Measurements from ENCODE around the gene TACC2.
"Not testable (repeated sequence)": the region's sequence is repeated elsewhere in the genome, so short reads cannot be mapped to it uniquely, and the experiment has no call there.

TACC2 gene

GRCh38 chr10:122022276-122022675 lies 33.3 kb downstream of the TACC2 start:
- no peak overlapping the region for H3K27ac ChIP-seq (ENCODE audit: low read depth, low read length)
- no CpG with 5 or more reads among the region's 4 CpGs for WGBS (ENCODE audit: extremely low coverage, insufficient coverage, low lambda C conversion rate)
- H3K36me3 ChIP-seq (ENCODE audit: control insufficient read depth, insufficient read depth, low read length): no peaks in the 10 kb centered on the region
- no peak overlapping the region for H3K56ac ChIP-seq (ENCODE audit: low read length)
- no peak overlapping the region for H3K9ac ChIP-seq (ENCODE audit: low read length)
- H3K4me1 ChIP-seq (ENCODE audit: control insufficient read depth, low read depth, low read length): peaks cover 2% of the 10 kb centered on the region
- H4K8ac ChIP-seq (ENCODE audit: low read depth, low read length): no peak overlapping the region
- H2BK5ac ChIP-seq (ENCODE audit: low read length): no peak overlapping the region
- no peaks in the 10 kb centered on the region for H3K27me3 ChIP-seq (ENCODE audit: insufficient read depth, low read length, poor library complexity)
- H2BK120ac ChIP-seq (ENCODE audit: low read depth, low read length): no peak overlapping the region
- H3K23ac ChIP-seq (ENCODE audit: low read length): no peak overlapping the region
- H3K4me2 ChIP-seq (ENCODE audit: low read length): no peak overlapping the region
- H3K79me2 ChIP-seq (ENCODE audit: control insufficient read depth, insufficient read depth, low read length): no peaks in the 10 kb centered on the region
- H2BK15ac ChIP-seq (replicated peaks; ENCODE audit: low read depth): no peak overlapping the region
- H3K4ac ChIP-seq (ENCODE audit: low read depth, low read length): no peak overlapping the region
- no peaks in the 10 kb centered on the region for H3K79me1 ChIP-seq (ENCODE audit: low read length)
- no peak for DNase-seq
- H3K18ac ChIP-seq (ENCODE audit: low read length): no peak overlapping the region
- no peak overlapping the region for H2AK5ac ChIP-seq (ENCODE audit: low read length)
- no peak overlapping the region for H4K5ac ChIP-seq (ENCODE audit: low read length)
- H3K4me3 ChIP-seq (ENCODE audit: low read length): no peak overlapping the region

GRCh38 chr10:122023257-122023656 lies 34.3 kb downstream of the TACC2 start:
- H2BK120ac ChIP-seq (ENCODE audit: low read depth, low read length); H3K36me3 ChIP-seq (ENCODE audit: control insufficient read depth, insufficient read depth, low read length); H3K79me2 ChIP-seq (ENCODE audit: control insufficient read depth, insufficient read depth, low read length); H3K56ac ChIP-seq (ENCODE audit: low read length); H3K18ac ChIP-seq (ENCODE audit: low read length); H4K5ac ChIP-seq (ENCODE audit: low read length); H2BK5ac ChIP-seq (ENCODE audit: low read length); DNase-seq; H3K27ac ChIP-seq (ENCODE audit: low read depth, low read length); H2AK5ac ChIP-seq (ENCODE audit: low read length); H4K8ac ChIP-seq (ENCODE audit: low read depth, low read length); H3K79me1 ChIP-seq (ENCODE audit: low read length); H3K27me3 ChIP-seq (ENCODE audit: insufficient read depth, low read length, poor library complexity); H3K4me3 ChIP-seq (ENCODE audit: low read length); H3K23ac ChIP-seq (ENCODE audit: low read length); H2BK15ac ChIP-seq (replicated peaks; ENCODE audit: low read depth); H3K9ac ChIP-seq (ENCODE audit: low read length); H3K4me1 ChIP-seq (ENCODE audit: control insufficient read depth, low read depth, low read length); H3K4ac ChIP-seq (ENCODE audit: low read depth, low read length); H3K4me2 ChIP-seq (ENCODE audit: low read length): not testable (repeated sequence)
- no CpG with 5 or more reads among the region's 7 CpGs for WGBS (ENCODE audit: extremely low coverage, insufficient coverage, low lambda C conversion rate)

GRCh38 chr10:122029499-122030199 lies 40.7 kb downstream of the TACC2 start:
- Histone ChIP-seq H4K5ac (ENCODE audit: low read length) (no peak overlapping the region), H3K23ac (ENCODE audit: low read length) (no peak overlapping the region), H3K4me2 (ENCODE audit: low read length) (no peak overlapping the region), H3K4me1 (ENCODE audit: control insufficient read depth, low read depth, low read length) (no peaks in the 10 kb centered on the region), H3K27ac (ENCODE audit: low read depth, low read length) (no peak overlapping the region), H2BK15ac (replicated peaks; ENCODE audit: low read depth) (no peak overlapping the region), H3K79me2 (ENCODE audit: control insufficient read depth, insufficient read depth, low read length) (no peaks in the 10 kb centered on the region), H2AK5ac (ENCODE audit: low read length) (no peak overlapping the region), H4K8ac (ENCODE audit: low read depth, low read length) (no peak overlapping the region), H3K4me3 (ENCODE audit: low read length) (no peak overlapping the region), H2BK120ac (ENCODE audit: low read depth, low read length) (no peak overlapping the region), H3K18ac (ENCODE audit: low read length) (no peak overlapping the region), H3K9ac (ENCODE audit: low read length) (no peak overlapping the region), H3K79me1 (ENCODE audit: low read length) (no peaks in the 10 kb centered on the region), H3K4ac (ENCODE audit: low read depth, low read length) (no peak overlapping the region), H3K36me3 (ENCODE audit: control insufficient read depth, insufficient read depth, low read length) (no peaks in the 10 kb centered on the region), H3K27me3 (ENCODE audit: insufficient read depth, low read length, poor library complexity) (no peaks in the 10 kb centered on the region), H2BK5ac (ENCODE audit: low read length) (no peak overlapping the region), H3K56ac (ENCODE audit: low read length) (no peak overlapping the region)
- no CpG with 5 or more reads among the region's 8 CpGs for WGBS (ENCODE audit: extremely low coverage, insufficient coverage, low lambda C conversion rate)
- no peak for DNase-seq

DNA sequence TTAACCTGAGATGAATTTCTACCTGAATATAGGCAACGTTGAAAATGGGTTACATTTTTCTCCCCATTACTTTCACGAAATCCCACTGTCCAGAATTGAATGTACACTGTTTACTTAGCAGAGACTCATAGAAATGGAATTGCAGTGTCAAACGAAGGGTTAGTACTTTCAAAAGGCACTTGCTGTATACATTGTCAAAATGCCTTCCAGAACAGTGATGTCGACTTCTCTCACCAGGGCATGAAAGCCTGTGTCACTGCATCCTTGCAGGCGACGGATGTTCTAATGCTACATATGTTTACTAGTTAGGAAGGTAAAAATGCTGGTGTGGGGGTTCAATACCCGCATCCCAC lies 41.2 kb downstream of the TACC2 start:
- H3K36me3 ChIP-seq (ENCODE audit: control insufficient read depth, insufficient read depth, low read length): no peaks in the 10 kb centered on the region
- no peak overlapping the region for H2BK5ac ChIP-seq (ENCODE audit: low read length)
- no peak overlapping the region for H3K23ac ChIP-seq (ENCODE audit: low read length)
- no CpG with 5 or more reads among the region's 7 CpGs for WGBS (ENCODE audit: extremely low coverage, insufficient coverage, low lambda C conversion rate)
- no peak overlapping the region for H3K56ac ChIP-seq (ENCODE audit: low read length)
- no peak overlapping the region for H3K18ac ChIP-seq (ENCODE audit: low read length)
- H4K8ac ChIP-seq (ENCODE audit: low read depth, low read length): no peak overlapping the region
- H2AK5ac ChIP-seq (ENCODE audit: low read length): no peak overlapping the region
- no peak for DNase-seq
- H3K27me3 ChIP-seq (ENCODE audit: insufficient read depth, low read length, poor library complexity): no peaks in the 10 kb centered on the region
- no peak overlapping the region for H3K4ac ChIP-seq (ENCODE audit: low read depth, low read length)
- no peak overlapping the region for H3K4me2 ChIP-seq (ENCODE audit: low read length)
- H3K27ac ChIP-seq (ENCODE audit: low read depth, low read length): no peak overlapping the region
- no peak overlapping the region for H3K4me3 ChIP-seq (ENCODE audit: low read length)
- no peaks in the 10 kb centered on the region for H3K79me1 ChIP-seq (ENCODE audit: low read length)
- H2BK15ac ChIP-seq (replicated peaks; ENCODE audit: low read depth): no peak overlapping the region
- no peak overlapping the region for H3K9ac ChIP-seq (ENCODE audit: low read length)
- no peak overlapping the region for H4K5ac ChIP-seq (ENCODE audit: low read length)
- no peak overlapping the region for H2BK120ac ChIP-seq (ENCODE audit: low read depth, low read length)
- H3K79me2 ChIP-seq (ENCODE audit: control insufficient read depth, insufficient read depth, low read length): no peaks in the 10 kb centered on the region
- H3K4me1 ChIP-seq (ENCODE audit: control insufficient read depth, low read depth, low read length): no peaks in the 10 kb centered on the region

GRCh38 chr10:122033224-122033926 lies 44.4 kb downstream of the TACC2 start:
- DNase-seq: no peak
- no peak overlapping the region for H3K4ac ChIP-seq (ENCODE audit: low read depth, low read length)
- H3K27me3 ChIP-seq (ENCODE audit: insufficient read depth, low read length, poor library complexity): no peaks in the 10 kb centered on the region
- no peaks in the 10 kb centered on the region for H3K79me2 ChIP-seq (ENCODE audit: control insufficient read depth, insufficient read depth, low read length)
- H2BK5ac ChIP-seq (ENCODE audit: low read length): no peak overlapping the region
- H3K23ac ChIP-seq (ENCODE audit: low read length): no peak overlapping the region
- H3K79me1 ChIP-seq (ENCODE audit: low read length): no peaks in the 10 kb centered on the region
- no peak overlapping the region for H3K56ac ChIP-seq (ENCODE audit: low read length)
- no peak overlapping the region for H2AK5ac ChIP-seq (ENCODE audit: low read length)
- H3K4me3 ChIP-seq (ENCODE audit: low read length): no peak overlapping the region
- H3K18ac ChIP-seq (ENCODE audit: low read length): no peak overlapping the region
- H3K4me2 ChIP-seq (ENCODE audit: low read length): no peak overlapping the region
- no peak overlapping the region for H4K8ac ChIP-seq (ENCODE audit: low read depth, low read length)
- no peak overlapping the region for H2BK120ac ChIP-seq (ENCODE audit: low read depth, low read length)
- no peaks in the 10 kb centered on the region for H3K36me3 ChIP-seq (ENCODE audit: control insufficient read depth, insufficient read depth, low read length)
- H3K27ac ChIP-seq (ENCODE audit: low read depth, low read length): no peak overlapping the region
- no peaks in the 10 kb centered on the region for H3K4me1 ChIP-seq (ENCODE audit: control insufficient read depth, low read depth, low read length)
- H2BK15ac ChIP-seq (replicated peaks; ENCODE audit: low read depth): no peak overlapping the region
- H3K9ac ChIP-seq (ENCODE audit: low read length): no peak overlapping the region
- H4K5ac ChIP-seq (ENCODE audit: low read length): no peak overlapping the region
- no CpG with 5 or more reads among the region's 9 CpGs for WGBS (ENCODE audit: extremely low coverage, insufficient coverage, low lambda C conversion rate)

Measured in mesendoderm (in vitro differentiated cells).